Left ventricle myocardium superior (tissue), 1 donor: Measurements from ENCODE around the gene KIF25. TPM values are rescaled to one million over a fixed set of nuclear protein-coding genes. Genes with fewer than 3 reads are reported as not detected.
A peak's percentile ranks its signal among the peaks of the same experiment; 100 is the strongest.

Source experiments
- ATAC-seq: fragments of 200-7000 bp; cut with Tn5 transposase; one replicate; pipeline ENCODE4 v1.9.1; 2020; ENCODE audit warnings: mild to moderate bottlenecking, moderate library complexity
- DNase-seq: peaks from one replicate; pipeline ENCODE4 v3.0.0-alpha.2; 2020
- intact Hi-C: fragments of 100-400 bp; cut with micrococcal nuclease; formaldehyde crosslinking; loops from one replicate; pipeline ENCODE4 v1.11.0; 2022
- total RNA-seq: library from RNA; stranded (reverse); fragmentation: NEBNext Ultra II Directional; extraction: Animal tissue kit (Norgen Biotek cat#: 25700); gene quantifications from one replicate; pipeline ENCODE4 v1.2.1, GENCODE V29; 2021
- donor health status: DM: no; HTN: yes; CAD: no; lungs with severe emphysema.

Gene KIF25
- total RNA-seq, 1 donor from 2014 or later = not detected

DNA sequence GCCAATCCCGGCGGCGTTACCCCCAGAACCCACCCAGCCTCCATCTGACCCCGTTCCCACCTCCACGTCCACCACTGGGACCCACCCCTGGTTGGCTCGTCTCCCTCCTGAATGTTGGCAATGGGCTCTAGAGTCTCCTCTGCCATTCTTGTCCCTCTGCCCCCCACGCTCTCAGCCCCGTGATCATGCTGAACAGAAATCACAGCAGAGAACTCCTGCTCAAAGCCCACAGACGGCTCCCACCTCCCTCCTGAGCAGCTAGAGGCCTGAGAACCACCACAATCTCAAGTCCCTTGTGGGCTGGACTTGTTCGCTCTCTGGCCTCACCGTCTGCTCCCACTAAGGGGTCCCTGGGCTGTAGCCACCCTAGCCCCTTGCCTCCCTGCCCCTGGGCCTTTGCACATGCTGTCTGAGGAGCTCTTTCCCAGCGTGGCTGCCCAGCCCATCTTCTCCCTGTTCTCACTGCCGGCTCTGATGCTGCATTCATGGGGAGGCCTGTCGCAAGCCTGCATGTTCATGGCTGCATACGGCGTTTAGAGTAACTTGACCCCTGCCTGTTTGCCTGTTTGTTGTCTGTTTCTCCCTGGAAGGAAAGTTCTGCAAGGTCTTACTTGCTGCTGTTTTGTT, 92.7 kb downstream of the KIF25 start:
- peak; percentile 9 for DNase-seq
- no peak for ATAC-seq
- intact Hi-C loops = no loop called here

DNA sequence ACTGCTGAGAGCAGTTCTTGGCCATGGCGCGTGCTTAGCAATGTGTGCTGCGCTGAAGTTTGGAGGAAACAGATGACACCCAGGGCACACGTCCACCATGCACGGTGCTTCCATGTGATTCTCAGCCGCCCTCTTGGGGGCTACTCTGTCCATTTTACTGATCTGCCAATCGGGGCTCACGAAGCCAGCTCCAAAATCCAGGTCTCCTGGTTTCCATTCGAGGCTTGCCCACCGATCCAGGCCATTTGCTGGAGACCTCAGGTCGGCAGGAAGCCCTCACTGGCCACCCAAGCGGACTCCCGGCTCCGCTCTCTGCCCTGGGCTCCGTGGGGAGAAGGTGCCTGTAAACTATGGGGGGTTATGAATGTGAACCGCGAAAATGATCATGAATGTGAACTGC, 93.2 kb downstream of the KIF25 start:
- ATAC-seq = no peak
- no peak for DNase-seq
- intact Hi-C loops = no loop called here

DNA sequence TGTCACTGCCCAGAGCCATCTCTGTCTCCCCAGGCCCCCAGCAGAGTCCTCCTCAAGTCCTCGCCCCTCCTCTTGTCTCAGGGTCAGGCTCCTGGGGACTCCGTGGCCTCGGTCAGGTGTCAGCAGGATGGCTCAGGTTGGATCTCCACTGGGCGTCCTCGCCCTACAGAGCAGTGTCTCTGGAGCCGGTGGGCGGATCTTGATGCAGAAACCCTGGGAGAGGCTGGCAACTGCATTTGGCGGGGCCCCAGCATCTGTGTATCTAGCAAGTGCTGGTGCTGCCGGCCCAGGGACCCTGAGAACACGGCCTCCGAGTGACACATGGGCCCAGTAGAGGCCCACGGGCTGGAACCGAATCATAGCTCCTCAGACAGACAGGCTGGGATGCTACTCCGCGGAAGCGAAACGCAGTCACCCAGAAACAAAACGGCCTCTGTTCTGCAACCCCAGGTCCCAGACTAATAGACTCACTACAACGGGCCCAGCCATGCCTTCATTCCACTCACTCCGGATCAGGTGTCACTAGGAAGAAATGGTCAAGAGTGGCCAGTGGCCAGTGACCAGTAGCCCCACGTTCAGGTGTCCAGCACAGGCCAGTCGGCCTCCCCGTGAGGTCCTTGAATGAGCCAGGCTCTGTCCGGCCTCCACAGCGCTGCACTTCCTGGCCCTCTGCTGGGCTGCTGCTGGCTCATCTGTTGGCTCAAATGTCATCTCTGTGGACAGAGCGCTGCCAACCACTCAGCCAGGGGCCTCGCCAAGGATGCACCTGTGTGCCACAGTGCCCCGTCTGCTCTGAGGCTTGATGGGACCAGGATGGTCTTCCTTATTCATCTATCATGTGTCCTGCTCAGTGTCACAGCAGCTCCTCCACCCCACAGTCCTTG, 94.2 kb downstream of the KIF25 start:
- intact Hi-C loops = no loop called here
- ATAC-seq (no peak), DNase-seq (no peak)

DNA sequence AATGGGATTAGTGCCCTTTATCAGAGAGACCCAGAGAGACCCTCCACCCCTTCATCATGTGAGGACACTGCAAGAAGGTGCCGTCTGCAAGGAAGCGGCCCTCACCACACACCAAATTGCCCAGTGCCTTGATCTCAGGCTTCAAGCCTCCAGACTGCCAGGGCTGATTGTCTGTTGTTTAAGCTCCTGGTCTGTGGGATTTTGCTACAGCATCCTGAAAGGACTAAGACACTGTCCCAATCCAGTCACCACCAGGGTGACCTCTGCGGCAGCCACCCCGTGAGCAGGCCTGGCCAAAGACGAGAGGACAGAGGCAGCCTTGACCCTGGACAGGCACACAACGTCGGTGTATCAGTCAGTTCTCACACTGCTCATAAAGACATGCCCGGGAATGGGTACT, 95.1 kb downstream of the KIF25 start:
- no peak for DNase-seq
- no peak for ATAC-seq
- intact Hi-C loops = no loop called here

DNA sequence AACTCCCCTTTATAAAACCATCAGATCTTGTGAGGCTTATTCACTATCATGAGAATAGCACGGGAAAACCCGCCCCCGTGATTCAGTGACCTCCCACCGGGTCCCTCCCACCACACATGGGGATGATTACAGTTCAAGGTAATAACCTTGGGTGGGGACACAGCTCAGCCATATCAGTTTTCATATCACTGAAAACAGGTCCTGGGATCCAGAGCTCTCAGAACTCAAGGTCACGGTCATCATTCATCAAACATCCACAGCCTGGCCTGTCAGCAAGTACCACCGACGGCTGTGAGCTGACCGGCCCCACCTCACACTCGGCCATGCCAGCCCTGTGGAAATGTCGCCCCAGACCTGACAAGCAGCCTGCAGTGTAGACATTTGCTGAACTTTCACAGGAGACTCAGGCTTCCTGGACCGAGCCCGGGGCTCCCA, 95.6 kb downstream of the KIF25 start:
- intact Hi-C loops = no loop called here
- ATAC-seq (no peak), DNase-seq (peak; percentile 23)

DNA sequence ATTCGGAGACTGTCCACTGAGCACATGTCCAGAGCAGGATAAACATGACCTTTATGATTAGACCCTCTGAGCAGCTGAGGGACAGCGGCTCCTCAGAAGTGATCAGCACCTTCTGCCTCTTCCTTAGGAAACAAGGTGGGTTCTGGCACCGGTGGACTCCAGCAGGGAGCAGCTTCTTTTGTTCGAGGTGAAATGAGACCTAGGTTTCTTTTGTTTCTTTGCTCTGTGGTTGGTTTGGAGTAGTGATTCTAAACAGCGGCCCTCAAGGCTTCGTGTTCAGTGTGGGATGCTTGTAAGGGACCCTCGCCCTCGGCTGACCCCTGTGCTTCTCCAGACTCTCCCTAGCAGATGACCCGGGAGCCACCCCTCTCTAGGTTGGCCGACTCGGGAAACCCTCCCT, 96.2 kb downstream of the KIF25 start:
- no peak for ATAC-seq
- intact Hi-C loops = no loop called here
- peak; percentile 4 for DNase-seq

Other genes starting within 250 kb of the KIF25 start
- 52.6 TPM for gene AFDN, start 170.8 kb upstream of the KIF25 start, total RNA-seq
- gene FRMD1, start 81.5 kb downstream of the KIF25 start, total RNA-seq = 0.45 TPM